Measurements from ENCODE around the gene MYCBP. TPM values are rescaled to one million over a fixed set of nuclear protein-coding genes. Genes with fewer than 3 reads are reported as not detected.

MYCBP gene
- total RNA-seq, 6 experiments from 2014 or later: 6.0 to 14.4 (median 8.3) TPM

GRCh38 chr1:38889589-38889988, 16.4 kb upstream of the MYCBP start:
- Histone ChIP-seq H3K4me1 (no peaks in the 10 kb centered on the region), H3K36me3 (no peaks in the 10 kb centered on the region), H3K4me3 (no peak overlapping the region), H3K27me3 (no peaks in the 10 kb centered on the region), H3K9me3 (no peaks in the 10 kb centered on the region), H3K27ac (no peak overlapping the region)
- no peak for DNase-seq
- ATAC-seq: no peak
- intact Hi-C loops (cut with DNase I): no loop called here
- no peak for TF ChIP-seq CTCF (IDR thresholded peaks at IDR 0.05)
- no peak for TF ChIP-seq POLR2A (IDR thresholded peaks at IDR 0.05)
- 86% methylated on average over 4 of the region's 5 CpGs for WGBS (ENCODE audit: insufficient coverage, low coverage, low lambda C conversion rate, missing lambda C conversion rate)

GRCh38 chr1:38888423-38889333, 15.5 kb upstream of the MYCBP start:
- intact Hi-C loops (cut with DNase I): no loop called here
- no peaks in the 10 kb centered on the region for H3K4me1 ChIP-seq
- 72% methylated on average over 8 of the region's 9 CpGs for WGBS (ENCODE audit: insufficient coverage, low coverage, low lambda C conversion rate, missing lambda C conversion rate)
- no peaks in the 10 kb centered on the region for H3K27me3 ChIP-seq
- H3K36me3 ChIP-seq: no peaks in the 10 kb centered on the region
- no peak overlapping the region for H3K27ac ChIP-seq
- TF ChIP-seq POLR2A (IDR thresholded peaks at IDR 0.05): no peak
- TF ChIP-seq CTCF (IDR thresholded peaks at IDR 0.05): no peak
- ATAC-seq (no peak), DNase-seq (no peak)
- H3K9me3 ChIP-seq: no peaks in the 10 kb centered on the region
- H3K4me3 ChIP-seq: no peak overlapping the region

GRCh38 chr1:38885092-38885491, 11.9 kb upstream of the MYCBP start:
- TF ChIP-seq POLR2A (IDR thresholded peaks at IDR 0.05) (no peak), CTCF (IDR thresholded peaks at IDR 0.05) (no peak)
- Histone ChIP-seq H3K27me3 (no peaks in the 10 kb centered on the region), H3K4me3 (no peak overlapping the region), H3K4me1 (no peaks in the 10 kb centered on the region), H3K9me3 (no peaks in the 10 kb centered on the region), H3K27ac (no peak overlapping the region), H3K36me3 (no peaks in the 10 kb centered on the region)
- 100% methylated on average over 1 of the region's 2 CpGs for WGBS (ENCODE audit: insufficient coverage, low coverage, low lambda C conversion rate, missing lambda C conversion rate)
- DNase-seq (no peak), ATAC-seq (no peak)
- intact Hi-C loops (cut with DNase I): no loop called here

GRCh38 chr1:38881487-38881886, 8.3 kb upstream of the MYCBP start, which contains the start of gene GJA9:
Gene GJA9 (minus strand): TSS chr1:38881587. CDS start chr1:38876098, 5,489 bp downstream.
- no peak for ATAC-seq
- Histone ChIP-seq H3K27me3 (no peaks in the 10 kb centered on the region), H3K4me1 (no peaks in the 10 kb centered on the region)

More at GRCh38 chr1:38881487-38881886, 8.3 kb upstream of the MYCBP start, which contains the start of gene GJA9:
- H3K27ac ChIP-seq: no peak within 1 kb of the TSS
- no peak within 1 kb of the TSS for H3K4me3 ChIP-seq
- no peak for DNase-seq
- no peaks in the 10 kb centered on the region for H3K9me3 ChIP-seq
- intact Hi-C loops (cut with DNase I): no loop called here
- H3K36me3 ChIP-seq: no peaks in the 10 kb centered on the region
- TF ChIP-seq CTCF (IDR thresholded peaks at IDR 0.05) (no peak), POLR2A (IDR thresholded peaks at IDR 0.05) (no peak)

All from right lobe of liver (tissue), 6 donors.